ENCODE measurements around the gene URM1.

DNA sequence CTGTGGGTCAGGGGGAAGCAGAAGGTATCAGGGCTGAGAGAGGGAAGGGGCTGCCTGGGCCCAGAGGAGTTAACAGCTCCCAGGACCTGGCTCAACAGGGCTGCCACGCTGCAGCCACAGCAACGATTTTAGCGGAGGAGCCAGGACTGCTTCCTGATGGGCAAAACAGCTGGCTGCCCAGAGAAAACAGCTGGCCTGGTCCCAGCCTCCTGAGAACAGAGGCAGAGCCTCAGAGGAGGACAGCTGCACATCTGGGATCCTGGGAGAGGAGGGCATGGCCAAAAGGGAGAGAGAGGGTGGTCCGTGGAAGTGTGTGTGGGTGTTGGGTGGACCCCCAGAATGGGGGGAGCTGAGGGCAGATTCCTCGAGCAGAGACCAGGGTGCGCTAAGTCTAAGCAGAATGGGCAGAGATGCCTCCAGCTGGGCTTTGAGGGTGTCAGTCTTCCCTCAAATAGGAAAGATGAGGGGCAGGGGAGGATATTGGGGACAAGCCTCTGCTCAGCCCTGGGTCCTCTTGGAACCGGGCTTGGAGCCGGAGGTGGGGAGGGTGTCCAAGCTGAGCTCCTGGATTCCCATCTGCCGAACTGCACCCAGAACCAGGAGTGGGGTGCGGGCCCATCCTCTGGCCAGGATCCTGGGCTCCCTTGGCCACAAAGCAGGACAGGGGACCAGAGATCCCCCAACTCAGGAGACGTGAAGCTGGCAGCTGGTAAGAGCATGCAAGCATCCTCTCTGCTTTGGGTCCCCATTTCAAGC lies 40.4 kb downstream of the URM1 start:
- TF ChIP-seq POLR2AphosphoS5 (IDR thresholded peaks at IDR 0.05): no peak
- TF ChIP-seq, protein P1, sequence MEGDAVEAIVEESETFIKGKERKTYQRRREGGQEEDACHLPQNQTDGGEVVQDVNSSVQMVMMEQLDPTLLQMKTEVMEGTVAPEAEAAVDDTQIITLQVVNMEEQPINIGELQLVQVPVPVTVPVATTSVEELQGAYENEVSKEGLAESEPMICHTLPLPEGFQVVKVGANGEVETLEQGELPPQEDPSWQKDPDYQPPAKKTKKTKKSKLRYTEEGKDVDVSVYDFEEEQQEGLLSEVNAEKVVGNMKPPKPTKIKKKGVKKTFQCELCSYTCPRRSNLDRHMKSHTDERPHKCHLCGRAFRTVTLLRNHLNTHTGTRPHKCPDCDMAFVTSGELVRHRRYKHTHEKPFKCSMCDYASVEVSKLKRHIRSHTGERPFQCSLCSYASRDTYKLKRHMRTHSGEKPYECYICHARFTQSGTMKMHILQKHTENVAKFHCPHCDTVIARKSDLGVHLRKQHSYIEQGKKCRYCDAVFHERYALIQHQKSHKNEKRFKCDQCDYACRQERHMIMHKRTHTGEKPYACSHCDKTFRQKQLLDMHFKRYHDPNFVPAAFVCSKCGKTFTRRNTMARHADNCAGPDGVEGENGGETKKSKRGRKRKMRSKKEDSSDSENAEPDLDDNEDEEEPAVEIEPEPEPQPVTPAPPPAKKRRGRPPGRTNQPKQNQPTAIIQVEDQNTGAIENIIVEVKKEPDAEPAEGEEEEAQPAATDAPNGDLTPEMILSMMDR (IDR thresholded peaks at IDR 0.05): no peak
- no peak for TF ChIP-seq EP300 (IDR thresholded peaks at IDR 0.05)

Measured in upper lobe of left lung (tissue), 4 donors.